ENCODE data around the gene DNAH11.
"Not testable (repeated sequence)": the region's sequence is repeated elsewhere in the genome, so short reads cannot be mapped to it uniquely, and the experiment has no call there.

The DNAH11 gene

DNA sequence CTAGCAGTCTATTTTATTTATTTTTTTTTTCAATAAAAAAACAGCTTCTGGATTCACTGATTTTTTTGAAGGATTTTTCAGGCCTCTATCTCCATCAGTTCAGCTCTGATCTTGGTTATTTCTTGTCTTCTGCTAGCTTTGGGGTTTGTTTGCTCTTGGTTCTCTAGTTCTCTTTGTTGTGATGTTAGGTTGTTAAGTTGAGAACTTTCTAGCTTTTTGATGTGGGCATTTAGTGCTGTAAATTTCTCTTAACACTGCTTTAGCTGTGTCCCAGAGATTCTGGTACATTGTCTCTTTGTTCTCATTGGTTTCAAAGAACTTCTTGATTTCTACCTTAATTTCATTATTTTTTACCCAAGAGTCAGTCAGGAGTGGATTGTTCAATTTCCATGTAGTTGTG is 9.2 kb upstream of the DNAH11 start:
- H3K4me1 ChIP-seq (ENCODE audit: control insufficient read depth, insufficient read depth, low read length); H3K4me3 ChIP-seq (ENCODE audit: low read length); H3K9ac ChIP-seq (ENCODE audit: low read length); H3K9me3 ChIP-seq (ENCODE audit: control insufficient read depth, low read length); H3K36me3 ChIP-seq (ENCODE audit: control insufficient read depth, insufficient read depth, low read length); H3K27me3 ChIP-seq (ENCODE audit: control insufficient read depth, insufficient read depth, low read length): not testable (repeated sequence)

DNA sequence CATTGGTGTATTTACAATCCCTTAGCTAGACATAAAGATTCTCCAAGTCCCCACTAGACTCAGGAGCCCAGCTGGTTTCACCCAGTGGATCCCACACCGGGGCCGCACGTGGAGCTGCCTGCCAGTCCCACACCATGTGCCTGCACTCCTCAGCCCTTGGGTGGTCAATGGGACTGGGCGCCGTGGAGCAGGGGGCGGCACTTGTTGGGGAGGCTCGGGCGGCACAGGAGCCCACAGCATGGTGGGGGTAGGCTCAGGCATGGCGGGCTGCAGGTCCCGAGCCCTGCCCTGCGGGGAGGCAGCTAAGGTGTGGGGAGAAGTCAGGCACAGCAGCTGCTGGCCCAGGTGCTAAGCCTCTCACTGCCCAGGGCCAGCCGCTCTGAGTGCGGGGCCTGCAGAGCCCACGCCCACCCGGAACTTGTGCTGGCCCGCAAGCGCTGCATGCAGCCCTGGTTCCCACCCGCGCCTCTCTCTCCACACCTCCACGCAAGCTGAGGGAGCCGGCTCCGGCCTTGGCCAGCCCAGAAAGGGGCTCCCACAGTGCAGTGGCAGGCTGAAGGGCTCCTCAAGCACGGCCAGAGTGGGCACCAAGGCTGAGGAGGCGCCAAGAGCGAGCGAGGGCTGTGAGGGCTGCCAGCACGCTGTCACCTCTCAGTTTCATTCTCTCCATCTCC is 6.3 kb upstream of the DNAH11 start:
- not testable (repeated sequence) for H3K4me1 ChIP-seq (ENCODE audit: control insufficient read depth, insufficient read depth, low read length); H3K9ac ChIP-seq (ENCODE audit: low read length); H3K4me3 ChIP-seq (ENCODE audit: low read length); H3K36me3 ChIP-seq (ENCODE audit: control insufficient read depth, insufficient read depth, low read length); H3K27me3 ChIP-seq (ENCODE audit: control insufficient read depth, insufficient read depth, low read length); H3K9me3 ChIP-seq (ENCODE audit: control insufficient read depth, low read length)

DNA sequence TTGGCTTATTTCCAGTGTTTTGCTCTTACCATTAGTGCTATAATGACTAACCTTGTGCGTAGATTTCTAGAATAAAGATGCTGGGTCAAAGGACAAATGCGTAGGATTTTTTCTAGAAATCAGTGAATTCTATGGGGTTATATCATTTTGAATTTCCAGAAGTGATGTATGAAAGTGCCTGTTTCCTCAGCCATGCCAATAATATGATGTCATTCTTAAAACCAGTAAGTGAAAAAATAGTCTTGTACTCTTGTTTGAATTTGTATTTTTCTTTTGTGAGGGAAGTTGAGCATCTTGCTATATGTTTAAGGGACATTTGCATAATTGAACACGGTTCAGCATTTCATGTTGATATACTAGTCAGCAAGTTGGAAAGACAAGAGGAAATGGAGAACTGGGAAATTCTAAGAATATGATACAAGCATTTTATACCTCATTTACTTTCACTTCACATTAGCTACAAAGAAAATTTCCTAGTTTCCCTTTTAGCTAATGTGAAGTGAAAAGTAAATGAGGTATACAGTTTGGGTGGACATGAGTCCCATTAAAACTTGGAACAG is 3.8 kb upstream of the DNAH11 start:
- Histone ChIP-seq H3K9ac (ENCODE audit: low read length) (no peak overlapping the region), H3K36me3 (ENCODE audit: control insufficient read depth, insufficient read depth, low read length) (no peaks in the 10 kb centered on the region), H3K9me3 (ENCODE audit: control insufficient read depth, low read length) (no peaks in the 10 kb centered on the region), H3K4me3 (ENCODE audit: low read length) (no peak overlapping the region), H3K27me3 (ENCODE audit: control insufficient read depth, insufficient read depth, low read length) (peaks cover 24% of the 10 kb centered on the region), H3K4me1 (ENCODE audit: control insufficient read depth, insufficient read depth, low read length) (peaks cover 8% of the 10 kb centered on the region)

DNA sequence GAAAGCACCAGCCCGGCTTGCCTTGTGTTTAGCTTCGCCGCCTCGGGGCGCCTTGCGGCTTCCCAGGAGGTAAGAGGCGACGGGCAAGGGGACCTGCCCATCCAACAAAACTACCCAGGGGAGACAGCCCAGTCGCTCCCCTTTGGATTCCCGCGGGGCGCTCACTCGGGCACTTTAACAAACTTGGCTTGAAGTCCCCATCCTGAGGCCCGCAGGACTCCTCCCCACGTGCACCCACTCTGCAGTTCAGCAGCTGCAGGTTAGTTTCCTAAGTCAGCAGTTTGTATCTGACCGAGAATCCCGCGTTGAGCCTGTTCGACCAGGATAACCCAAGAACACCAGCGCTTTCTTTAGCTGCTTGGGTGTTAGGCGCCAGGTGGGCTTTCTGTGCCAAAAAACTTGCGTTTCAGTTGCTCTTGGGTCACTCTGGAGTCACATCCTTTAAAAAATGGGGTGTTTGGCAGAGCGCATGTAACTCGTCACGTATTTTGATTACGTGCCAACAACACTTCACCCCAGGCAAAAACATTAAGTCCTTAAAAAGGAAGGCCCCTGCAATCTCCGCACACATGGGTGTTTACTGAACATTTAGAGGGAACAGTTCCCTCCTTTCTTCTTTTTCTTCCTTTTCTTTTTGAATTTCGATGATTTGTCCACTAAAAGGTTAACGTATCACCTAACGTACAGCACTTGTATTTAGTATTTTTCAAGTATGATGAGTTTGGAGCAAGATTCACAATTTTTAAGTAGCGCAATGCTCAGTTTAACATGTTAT is 876 bp downstream of the DNAH11 start:
- Histone ChIP-seq H3K9me3 (ENCODE audit: control insufficient read depth, low read length) (no peaks in the 10 kb centered on the region), H3K27me3 (ENCODE audit: control insufficient read depth, insufficient read depth, low read length) (peaks cover 31% of the 10 kb centered on the region)

DNA sequence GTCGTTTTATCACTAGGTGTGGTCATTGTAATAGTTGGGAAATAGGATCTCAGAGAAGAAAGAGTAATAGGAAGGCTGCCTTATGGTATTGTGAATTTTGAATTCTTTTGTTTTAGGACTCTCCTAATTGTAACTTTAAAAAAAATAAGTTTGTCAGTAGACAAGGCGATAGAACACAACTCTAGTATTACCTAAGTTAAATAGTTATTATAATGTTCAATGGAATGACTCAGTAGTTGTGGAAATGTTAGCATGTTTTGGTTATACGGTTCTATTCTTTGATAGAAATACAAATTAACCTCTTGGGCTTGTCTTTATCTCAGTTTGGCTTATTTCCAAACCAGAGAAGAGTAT is 1.4 kb downstream of the DNAH11 start:
- no peak overlapping the region for H3K9ac ChIP-seq (ENCODE audit: low read length)
- H3K4me3 ChIP-seq (ENCODE audit: low read length): no peak overlapping the region
- H3K4me1 ChIP-seq (ENCODE audit: control insufficient read depth, insufficient read depth, low read length): peaks cover 8% of the 10 kb centered on the region
- H3K36me3 ChIP-seq (ENCODE audit: control insufficient read depth, insufficient read depth, low read length): no peaks in the 10 kb centered on the region
- no peaks in the 10 kb centered on the region for H3K9me3 ChIP-seq (ENCODE audit: control insufficient read depth, low read length)
- peaks cover 31% of the 10 kb centered on the region for H3K27me3 ChIP-seq (ENCODE audit: control insufficient read depth, insufficient read depth, low read length)

More for the DNA sequence above, 876 bp downstream of the DNAH11 start:
- Histone ChIP-seq H3K4me1 (ENCODE audit: control insufficient read depth, insufficient read depth, low read length) (peaks cover 8% of the 10 kb centered on the region), H3K4me3 (ENCODE audit: low read length) (no peak overlapping the region), H3K9ac (ENCODE audit: low read length) (no peak overlapping the region), H3K36me3 (ENCODE audit: control insufficient read depth, insufficient read depth, low read length) (no peaks in the 10 kb centered on the region)

DNA sequence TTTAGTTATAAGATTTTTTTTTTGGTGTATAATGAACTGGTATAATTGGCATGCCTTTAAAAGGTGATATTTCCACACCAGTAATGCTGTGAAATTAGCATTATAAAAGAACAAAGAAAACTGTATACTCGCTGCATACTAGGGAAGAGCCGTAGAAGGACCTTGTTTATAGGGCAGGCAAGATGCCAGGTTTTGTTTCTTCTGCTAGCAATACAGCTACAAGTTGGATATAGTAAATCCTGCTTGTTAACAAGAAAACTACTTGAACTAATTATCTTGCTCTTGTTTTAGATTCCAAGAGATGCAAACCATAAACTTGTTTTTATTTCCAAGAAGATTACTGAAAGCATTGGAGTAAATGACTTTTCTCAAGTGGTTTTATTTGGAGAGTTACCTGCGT is 1.9 kb downstream of the DNAH11 start:
- no peaks in the 10 kb centered on the region for H3K36me3 ChIP-seq (ENCODE audit: control insufficient read depth, insufficient read depth, low read length)
- peaks cover 8% of the 10 kb centered on the region for H3K4me1 ChIP-seq (ENCODE audit: control insufficient read depth, insufficient read depth, low read length)
- H3K27me3 ChIP-seq (ENCODE audit: control insufficient read depth, insufficient read depth, low read length): peaks cover 31% of the 10 kb centered on the region
- H3K4me3 ChIP-seq (ENCODE audit: low read length): no peak overlapping the region
- no peaks in the 10 kb centered on the region for H3K9me3 ChIP-seq (ENCODE audit: control insufficient read depth, low read length)
- no peak overlapping the region for H3K9ac ChIP-seq (ENCODE audit: low read length)

DNA sequence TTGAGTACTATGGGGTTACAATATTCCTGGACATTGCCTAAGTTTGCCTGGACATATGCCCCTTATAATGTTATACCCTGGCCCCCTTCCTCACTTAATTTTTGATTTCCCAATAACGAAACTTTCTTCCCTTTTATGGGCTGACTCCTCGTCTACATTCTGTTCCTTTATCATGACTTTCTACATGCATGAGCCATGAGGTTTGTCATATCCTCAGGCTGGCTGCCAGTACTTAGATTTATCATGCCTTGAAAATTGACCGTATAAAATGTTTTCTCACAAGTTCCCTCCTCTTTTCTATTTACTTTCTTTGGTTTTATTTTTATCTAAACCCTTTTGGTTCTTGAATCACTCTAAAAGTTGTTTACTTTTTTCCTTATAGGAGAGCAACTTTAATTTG is 4.7 kb downstream of the DNAH11 start:
- Histone ChIP-seq H3K9ac (ENCODE audit: low read length) (no peak overlapping the region), H3K4me3 (ENCODE audit: low read length) (no peak overlapping the region), H3K4me1 (ENCODE audit: control insufficient read depth, insufficient read depth, low read length) (peaks cover 8% of the 10 kb centered on the region), H3K9me3 (ENCODE audit: control insufficient read depth, low read length) (no peaks in the 10 kb centered on the region), H3K36me3 (ENCODE audit: control insufficient read depth, insufficient read depth, low read length) (no peaks in the 10 kb centered on the region), H3K27me3 (ENCODE audit: control insufficient read depth, insufficient read depth, low read length) (peaks cover 23% of the 10 kb centered on the region)

DNA sequence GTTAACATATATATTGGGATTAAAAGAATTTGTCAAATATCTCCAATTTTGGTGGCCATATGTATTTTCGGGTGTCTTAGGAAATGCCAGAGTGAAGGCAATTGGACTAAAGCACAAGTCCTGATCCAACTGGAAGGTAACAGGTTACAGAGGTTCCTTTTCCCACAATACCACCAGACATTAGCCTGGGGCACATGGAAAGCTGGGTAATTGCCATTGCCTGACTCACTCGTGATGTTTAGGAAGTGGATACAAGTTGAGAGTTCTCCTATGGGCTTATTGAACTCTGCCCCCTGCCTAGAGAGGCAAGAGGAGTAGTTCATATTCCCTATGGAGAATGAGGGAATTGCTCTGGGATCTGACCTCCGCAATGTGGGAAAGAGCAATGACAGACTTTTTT is 5.7 kb downstream of the DNAH11 start:
- Histone ChIP-seq H3K4me1 (ENCODE audit: control insufficient read depth, insufficient read depth, low read length) (peaks cover 3% of the 10 kb centered on the region), H3K9ac (ENCODE audit: low read length) (no peak overlapping the region), H3K36me3 (ENCODE audit: control insufficient read depth, insufficient read depth, low read length) (no peaks in the 10 kb centered on the region), H3K9me3 (ENCODE audit: control insufficient read depth, low read length) (no peaks in the 10 kb centered on the region), H3K27me3 (ENCODE audit: control insufficient read depth, insufficient read depth, low read length) (peaks cover 13% of the 10 kb centered on the region), H3K4me3 (ENCODE audit: low read length) (no peak overlapping the region)

DNA sequence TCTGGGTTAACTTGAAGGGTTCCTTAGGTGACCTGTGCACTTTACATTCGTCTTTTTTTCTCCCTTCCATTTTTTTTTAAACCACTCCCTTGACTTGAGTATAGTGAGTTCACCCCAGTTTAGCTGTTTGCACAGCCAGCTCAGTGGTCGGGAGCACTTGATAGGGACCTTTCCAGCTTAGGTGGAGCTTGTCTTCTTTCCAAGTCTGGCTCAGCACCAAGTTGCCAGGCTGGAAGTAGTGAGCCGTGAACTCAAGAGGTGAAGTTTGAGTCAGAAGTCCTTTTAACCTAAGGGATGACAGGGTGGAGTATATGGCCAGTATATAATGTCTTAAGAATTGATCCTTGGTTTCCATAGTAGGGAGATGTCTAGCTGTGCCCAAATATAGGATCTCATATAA is 7.2 kb downstream of the DNAH11 start:
- Histone ChIP-seq H3K9ac (ENCODE audit: low read length) (no peak overlapping the region), H3K4me3 (ENCODE audit: low read length) (no peak overlapping the region), H3K9me3 (ENCODE audit: control insufficient read depth, low read length) (no peaks in the 10 kb centered on the region), H3K36me3 (ENCODE audit: control insufficient read depth, insufficient read depth, low read length) (no peaks in the 10 kb centered on the region), H3K4me1 (ENCODE audit: control insufficient read depth, insufficient read depth, low read length) (no peaks in the 10 kb centered on the region), H3K27me3 (ENCODE audit: control insufficient read depth, insufficient read depth, low read length) (no peaks in the 10 kb centered on the region)

DNA sequence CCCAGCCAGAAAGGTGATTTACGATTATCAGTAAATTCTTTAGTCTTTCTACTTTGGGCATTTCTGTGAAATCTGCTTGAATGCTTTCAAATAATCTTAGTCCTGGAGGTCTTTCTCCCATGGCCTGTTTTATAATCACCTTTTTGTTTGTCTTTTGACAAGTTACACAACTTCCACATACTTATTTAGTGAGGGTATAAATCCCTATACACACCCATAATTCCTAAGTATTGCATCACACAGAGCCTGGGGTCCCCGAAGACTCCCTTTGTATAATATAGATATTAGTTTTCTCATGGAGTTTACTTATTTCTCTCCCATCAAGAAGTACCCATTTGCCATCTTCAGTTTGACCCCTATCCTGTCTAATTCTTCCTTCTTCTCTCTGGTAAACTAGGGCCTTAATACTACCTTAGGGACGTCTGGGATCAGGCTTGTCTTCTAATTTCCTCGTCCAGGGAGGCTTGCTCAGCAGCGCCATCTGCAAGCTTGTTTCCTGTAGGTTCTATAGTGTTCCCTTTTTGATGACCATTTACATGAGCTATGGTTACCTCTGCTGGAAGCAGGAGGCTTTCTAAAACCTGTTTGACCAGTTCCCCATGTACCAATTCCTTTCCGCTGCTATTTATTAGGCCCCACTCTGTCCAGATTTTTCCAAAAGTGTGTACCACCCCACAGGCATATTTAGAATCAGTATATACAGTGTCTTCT is 8.1 kb downstream of the DNAH11 start:
- Histone ChIP-seq H3K4me1 (ENCODE audit: control insufficient read depth, insufficient read depth, low read length) (no peaks in the 10 kb centered on the region), H3K4me3 (ENCODE audit: low read length) (no peak overlapping the region), H3K36me3 (ENCODE audit: control insufficient read depth, insufficient read depth, low read length) (no peaks in the 10 kb centered on the region), H3K9ac (ENCODE audit: low read length) (no peak overlapping the region), H3K27me3 (ENCODE audit: control insufficient read depth, insufficient read depth, low read length) (no peaks in the 10 kb centered on the region), H3K9me3 (ENCODE audit: control insufficient read depth, low read length) (no peaks in the 10 kb centered on the region)

DNA sequence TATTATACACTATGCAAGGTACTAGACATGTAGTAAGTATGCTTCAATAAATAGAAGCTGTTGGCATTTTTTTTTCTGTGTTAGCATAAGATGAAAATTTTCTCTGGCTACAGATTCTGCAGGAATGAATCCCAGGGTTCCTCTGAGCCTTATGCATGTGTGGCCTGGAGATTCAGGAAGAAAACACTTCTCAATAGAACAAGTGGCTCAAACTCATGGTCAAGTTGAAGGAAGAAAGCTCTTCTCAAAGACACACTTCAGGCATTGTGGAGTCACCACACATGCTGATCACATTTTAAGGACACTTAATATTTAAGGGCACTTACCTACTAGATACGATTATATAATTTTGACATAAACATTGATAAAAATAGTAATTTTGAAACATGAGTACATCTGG is 19.5 kb downstream of the DNAH11 start:
- no peak overlapping the region for H3K9ac ChIP-seq (ENCODE audit: low read length)
- no peaks in the 10 kb centered on the region for H3K36me3 ChIP-seq (ENCODE audit: control insufficient read depth, insufficient read depth, low read length)
- H3K4me3 ChIP-seq (ENCODE audit: low read length): no peak overlapping the region
- no peaks in the 10 kb centered on the region for H3K27me3 ChIP-seq (ENCODE audit: control insufficient read depth, insufficient read depth, low read length)
- H3K9me3 ChIP-seq (ENCODE audit: control insufficient read depth, low read length): no peaks in the 10 kb centered on the region
- no peaks in the 10 kb centered on the region for H3K4me1 ChIP-seq (ENCODE audit: control insufficient read depth, insufficient read depth, low read length)

DNA sequence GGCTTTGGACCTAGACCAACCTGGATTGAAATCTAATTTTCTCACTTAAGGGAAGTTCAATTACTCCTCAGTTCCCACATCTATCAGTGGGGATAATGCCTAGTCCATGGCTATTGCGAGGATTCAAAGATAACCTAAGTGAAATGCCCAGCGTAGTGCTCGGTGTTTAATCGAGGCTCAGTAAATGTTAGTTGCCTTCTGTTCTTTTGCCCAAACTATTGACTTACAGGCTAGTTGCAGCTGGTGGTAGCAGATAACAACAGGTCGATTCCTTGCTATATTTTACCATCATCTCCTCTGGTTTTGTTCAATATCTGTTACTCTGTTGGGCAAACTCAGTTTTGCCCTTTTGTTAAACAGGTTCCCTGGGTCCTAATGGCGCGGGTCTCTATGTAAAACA is 22.8 kb downstream of the DNAH11 start:
- Histone ChIP-seq H3K9me3 (ENCODE audit: control insufficient read depth, low read length) (no peaks in the 10 kb centered on the region), H3K27me3 (ENCODE audit: control insufficient read depth, insufficient read depth, low read length) (no peaks in the 10 kb centered on the region), H3K9ac (ENCODE audit: low read length) (no peak overlapping the region), H3K4me1 (ENCODE audit: control insufficient read depth, insufficient read depth, low read length) (no peaks in the 10 kb centered on the region), H3K4me3 (ENCODE audit: low read length) (no peak overlapping the region), H3K36me3 (ENCODE audit: control insufficient read depth, insufficient read depth, low read length) (no peaks in the 10 kb centered on the region)
